Right cardiac atrium (tissue), 5 donors: ENCODE results near the gene DNM2. TPM values are rescaled to one million over a fixed set of nuclear protein-coding genes. Genes with fewer than 3 reads are reported as not detected.

ENCODE experiments used
- ATAC-seq, 2 donors: fragments of 200-7000 bp; cut with Tn5 transposase; one replicate each; pipeline versions ENCODE4 v1.8.0 to v1.9.1; 2020; ENCODE audit warnings: moderate library complexity in 2 of 2, mild to moderate bottlenecking in 1 of 2
- DNase-seq, 3 donors: peaks; one replicate each; pipeline ENCODE4 v3.0.0-alpha.2; 2020
- H3K27ac ChIP-seq: one replicate; pipeline ENCODE4 v1.5.1; 2013; ENCODE audit warnings: mild to moderate bottlenecking, low read length, control low read depth, moderate library complexity
- H3K27me3 ChIP-seq: one replicate; pipeline ENCODE4 v1.6.1; 2013; ENCODE audit not compliant: control insufficient read depth, insufficient read depth
- H3K4me1 ChIP-seq: one replicate; pipeline ENCODE4 v1.6.1; 2013; ENCODE audit warnings: low read length; ENCODE audit not compliant: control insufficient read depth, insufficient read depth
- H3K4me3 ChIP-seq: one replicate; pipeline ENCODE4 v1.5.1; 2013; ENCODE audit warnings: low read length, control low read depth
- H3K9me3 ChIP-seq: one replicate; pipeline ENCODE4 v1.6.1; 2013; ENCODE audit warnings: low read length; ENCODE audit not compliant: control insufficient read depth
- WGBS: extraction: QIAGEN DNeasy Blood & Tissue Kit; methylation state at CpG from one replicate; pipeline ENCODE4 v1.1.7; 2013; 5-methylcytosine and 5-hydroxymethylcytosine counted together
- intact Hi-C, 4 donors: fragments of 100-400 bp; cut with DNase I; formaldehyde crosslinking; loops; one replicate each; pipeline versions ENCODE4 v1.11.0 to v1.14.0; 2022 to 2023
- polyA plus RNA-seq: library from polyadenylated mRNA; stranded (reverse); fragments of 200-250 nt; gene quantifications from one replicate; pipeline ENCODE4 v1.2.3, GENCODE V29; 2013
- total RNA-seq, 4 donors: library from RNA; stranded (reverse); fragmentation: NEBNext Ultra II Directional; extraction: Animal tissue kit (Norgen Biotek cat#: 25700); gene quantifications; one replicate each; pipeline ENCODE4 v1.2.1, GENCODE V29; 2021
- donor health status: healthy with polysubstance abuse.
- donor health status: DM: no; HTN: yes; CAD: no.
- donor health status: DM: no; HTN: no; CAD: no.
- donor health status: DM: no; HTN: yes; CAD: no; lungs with severe emphysema.
- donor health status: DM: yes; HTN: yes; CAD: no.

DNM2 gene
- total and polyA plus RNA-seq, 5 donors: 129 to 202 (median 180) TPM

DNA sequence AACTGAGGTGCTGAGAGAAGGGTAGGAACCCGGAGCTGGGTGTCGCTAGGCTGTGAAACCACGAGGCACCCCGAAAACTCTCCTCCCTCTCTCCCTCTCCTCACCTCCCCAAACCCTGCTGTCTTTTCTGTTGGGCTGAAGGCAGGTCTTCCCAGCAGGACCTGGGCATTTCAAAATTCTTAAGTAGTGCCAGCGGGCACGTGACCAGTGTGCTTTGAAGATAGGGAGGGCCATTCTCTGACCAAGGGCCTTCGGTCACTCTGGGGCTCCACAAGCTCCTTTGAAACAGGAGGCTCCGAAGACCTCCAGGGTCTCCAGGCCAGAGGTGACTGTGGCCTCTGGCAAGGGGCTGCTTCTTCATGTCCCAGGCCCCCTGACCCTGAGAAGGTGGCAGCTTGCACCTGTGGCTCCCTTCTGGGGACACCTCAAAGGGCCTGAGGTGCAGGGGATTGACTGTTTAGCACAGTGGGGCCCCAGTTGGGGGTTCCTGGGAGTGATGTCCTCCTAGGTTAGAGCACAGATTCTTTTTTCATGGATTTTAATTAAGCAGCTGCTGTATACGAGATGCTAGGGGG lies 48.3 kb downstream of the DNM2 start:
- intact Hi-C loops: loop anchor here in 3 of 4 donors (5.0 kb wide), 1 partner anchor 49 kb away; the partner anchor contains the start of gene DNM2 (in 3 of the 3)
- DNase-seq: peak in 1 of 3 donors; percentile 50
- Histone ChIP-seq H3K4me3 (no peak overlapping the region), H3K4me1 (peaks cover 37% of the 10 kb centered on the region), H3K9me3 (no peaks in the 10 kb centered on the region), H3K27ac (peak overlapping the region; percentile 89), H3K27me3 (no peaks in the 10 kb centered on the region)
- 70% methylated on average over 9 of the region's 9 CpGs for WGBS
- no peak for ATAC-seq

DNA sequence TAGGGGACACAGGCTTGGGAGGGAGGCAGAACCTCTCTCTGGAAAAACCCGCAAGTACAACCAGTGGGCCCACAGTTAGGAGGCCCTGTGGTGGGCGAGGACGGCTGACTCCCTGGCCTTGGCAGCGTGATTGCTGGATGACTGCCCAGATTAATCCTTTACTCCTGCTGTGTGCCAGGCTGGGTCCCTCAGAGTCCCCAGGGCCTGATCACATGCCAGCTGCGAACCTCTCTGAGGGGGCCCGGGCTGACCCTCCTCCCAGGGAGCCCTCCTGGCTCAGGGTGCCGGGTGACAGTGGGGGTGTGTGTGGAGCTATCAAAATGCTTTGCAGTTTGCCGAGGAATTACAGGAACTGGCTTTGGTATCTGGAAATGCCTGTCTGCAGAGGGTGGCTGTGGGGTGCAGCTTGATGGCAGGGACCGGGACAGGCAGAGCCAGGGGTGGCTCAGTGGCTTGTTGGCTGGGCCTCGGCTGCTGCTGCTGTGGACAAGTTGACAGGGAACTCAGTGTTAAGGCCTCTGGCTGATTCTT lies 48.9 kb downstream of the DNM2 start:
- Histone ChIP-seq H3K4me1 (peaks cover 37% of the 10 kb centered on the region), H3K4me3 (no peak overlapping the region), H3K9me3 (no peaks in the 10 kb centered on the region), H3K27me3 (no peaks in the 10 kb centered on the region), H3K27ac (peak overlapping the region; percentile 89)
- intact Hi-C loops: loop anchor here in 3 of 4 donors (5.0 kb wide), 1 partner anchor 49 kb away; the partner anchor contains the start of gene DNM2 (in 3 of the 3)
- DNase-seq (peak; percentile 57 to 81 (median 78)), ATAC-seq (peak; percentile 17 to 38)
- 27% methylated on average over 10 of the region's 10 CpGs for WGBS

DNA sequence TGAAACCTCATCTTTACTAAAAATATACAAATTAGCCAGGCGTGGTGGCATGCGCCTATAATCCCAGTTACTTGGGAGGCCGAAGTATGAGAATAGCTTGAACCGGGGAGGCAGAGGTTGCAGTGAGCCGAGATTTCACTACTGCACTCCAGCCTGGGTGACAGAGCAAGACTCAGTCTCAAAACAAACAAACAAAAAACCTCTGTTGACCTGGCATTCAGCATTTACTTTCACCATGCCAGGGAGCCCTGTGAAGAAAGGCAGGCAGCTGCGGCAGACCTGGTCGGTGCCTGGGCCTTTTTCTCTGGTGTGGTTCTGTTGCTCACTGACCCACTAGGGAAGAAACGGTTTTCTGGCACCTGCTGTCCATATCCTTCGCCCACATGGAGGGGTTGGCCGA lies 49.8 kb downstream of the DNM2 start:
- H3K4me1 ChIP-seq: peaks cover 34% of the 10 kb centered on the region

DNA sequence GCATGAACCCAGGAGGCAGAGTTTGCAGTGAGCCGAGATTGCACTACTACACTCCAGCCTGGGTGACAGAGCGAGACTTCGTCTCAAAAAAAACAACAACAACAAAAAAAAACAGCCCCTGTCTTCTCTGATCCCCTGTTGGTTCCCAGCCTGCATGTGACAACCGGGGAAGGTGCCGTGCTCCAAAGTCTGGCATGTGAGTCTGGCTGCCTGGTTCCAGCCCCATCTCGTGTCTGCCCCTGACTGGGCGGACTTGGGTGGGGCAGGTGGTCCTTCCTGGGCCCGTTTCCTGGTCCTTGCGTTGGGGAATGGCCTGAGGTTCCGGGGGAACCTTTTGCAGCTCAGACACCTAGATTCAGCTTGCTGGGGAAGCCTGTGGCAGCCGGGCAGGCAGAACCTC lies 50.5 kb downstream of the DNM2 start:
- no peak for DNase-seq
- 63% methylated on average over 11 of the region's 11 CpGs for WGBS
- ATAC-seq: no peak
- intact Hi-C loops: loop anchor here in 3 of 4 donors (5.0 kb wide), 1 partner anchor 51 kb away; the partner anchor contains the start of gene DNM2 (in 3 of the 3)
- no peaks in the 10 kb centered on the region for H3K27me3 ChIP-seq
- no peak overlapping the region for H3K4me3 ChIP-seq
- H3K4me1 ChIP-seq: peaks cover 33% of the 10 kb centered on the region
- H3K27ac ChIP-seq: peak overlapping the region; percentile 90
- no peaks in the 10 kb centered on the region for H3K9me3 ChIP-seq

More for the DNA sequence above, 49.8 kb downstream of the DNM2 start:
- peak overlapping the region; percentile 90 for H3K27ac ChIP-seq
- H3K9me3 ChIP-seq: no peaks in the 10 kb centered on the region
- intact Hi-C loops: loop anchor here in 3 of 4 donors (5.0 kb wide), 1 partner anchor 50 kb away; the partner anchor contains the start of gene DNM2 (in 3 of the 3)
- 75% methylated on average over 10 of the region's 10 CpGs for WGBS
- H3K27me3 ChIP-seq: no peaks in the 10 kb centered on the region
- H3K4me3 ChIP-seq: no peak overlapping the region
- ATAC-seq: no peak
- no peak for DNase-seq

DNA sequence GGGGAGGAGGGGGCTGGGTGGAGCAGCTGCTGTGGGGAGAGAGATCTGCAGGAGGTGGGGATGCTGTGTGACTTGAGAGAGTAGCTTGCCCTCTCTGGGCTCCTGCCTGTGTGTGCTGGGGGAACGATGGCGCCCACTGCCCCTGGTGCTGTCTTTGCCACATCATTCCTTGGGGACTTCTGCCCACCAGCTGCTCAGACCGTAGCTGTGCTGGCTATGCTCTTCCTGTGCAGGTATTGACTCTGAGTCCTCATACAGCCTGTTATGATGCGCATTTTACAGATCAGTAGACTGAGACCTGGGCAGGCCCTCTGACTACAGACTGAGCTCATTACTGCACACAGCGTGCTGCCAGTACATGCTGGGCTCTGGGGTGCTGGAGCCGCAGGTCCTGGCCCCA lies 51.1 kb downstream of the DNM2 start:
- DNase-seq: no peak
- Histone ChIP-seq H3K9me3 (no peaks in the 10 kb centered on the region), H3K27me3 (no peaks in the 10 kb centered on the region), H3K4me3 (no peak overlapping the region), H3K4me1 (peaks cover 28% of the 10 kb centered on the region), H3K27ac (peak overlapping the region; percentile 90)
- WGBS: 77% methylated on average over 6 of the region's 6 CpGs
- peak in 1 of 2 donors; percentile 1 for ATAC-seq
- intact Hi-C loops: loop anchor here in 3 of 4 donors (5.0 kb wide), 1 partner anchor 52 kb away; the partner anchor contains the start of gene DNM2 (in 3 of the 3)

DNA sequence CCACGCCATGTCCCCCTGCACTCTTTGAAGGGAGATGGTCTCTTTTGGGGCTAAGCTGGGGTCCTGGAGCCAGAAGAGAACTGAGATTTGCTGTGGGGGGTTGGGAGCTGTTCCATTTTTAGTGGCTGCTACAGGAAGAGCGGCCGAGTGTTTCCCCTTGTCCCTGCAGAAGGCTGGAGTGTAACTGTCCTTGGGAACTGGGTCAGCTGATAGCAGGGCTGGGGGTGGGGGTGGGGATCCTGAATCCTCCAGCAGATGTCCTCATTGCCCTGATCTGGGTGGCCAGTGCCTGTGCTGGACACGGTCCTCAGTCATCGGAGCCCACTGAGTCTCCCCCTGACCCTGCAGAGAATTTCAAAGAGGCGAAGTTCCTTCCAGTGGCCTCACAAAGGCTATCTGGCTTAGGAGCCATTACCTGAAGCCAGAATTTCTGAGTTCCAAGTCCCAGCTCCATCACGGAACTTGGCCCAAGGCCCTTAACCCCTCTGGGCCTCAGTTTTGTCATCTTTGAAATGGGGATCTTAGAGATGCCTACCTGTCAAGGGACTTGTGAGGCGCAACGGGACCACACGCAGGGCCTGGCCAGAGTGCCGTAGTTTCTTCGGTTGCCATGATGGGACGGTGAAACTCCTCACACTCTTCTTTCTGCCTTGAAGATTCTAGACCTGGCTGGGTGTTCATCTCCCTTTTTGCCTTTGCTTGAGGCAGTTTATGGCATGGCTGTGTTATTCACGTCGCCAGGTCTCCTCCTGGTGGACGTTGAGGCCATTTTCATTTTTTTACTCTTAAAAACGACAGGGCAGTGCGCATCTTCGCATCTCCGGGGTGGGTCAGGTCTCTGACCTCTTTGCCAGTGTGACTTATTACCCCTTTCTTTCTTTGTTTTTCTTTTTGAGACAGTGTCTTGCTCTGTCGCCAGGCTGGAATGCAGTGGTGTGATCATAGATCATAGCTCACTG lies 51.9 kb downstream of the DNM2 start:
- H3K9me3 ChIP-seq: no peaks in the 10 kb centered on the region
- no peaks in the 10 kb centered on the region for H3K27me3 ChIP-seq
- H3K4me1 ChIP-seq: peaks cover 21% of the 10 kb centered on the region
- DNase-seq (peak; percentile 52 to 86 (median 84)), ATAC-seq (peak; percentile 75 to 82)
- 50% methylated on average over 21 of the region's 21 CpGs for WGBS
- H3K4me3 ChIP-seq: no peak overlapping the region
- intact Hi-C loops: loop anchor here (5.0 to 10.0 kb wide), 3 partner anchors 53 to 97 kb away; partner anchors contain the start of gene DNM2 (in 3 of the 4)
- peak overlapping the region; percentile 90 for H3K27ac ChIP-seq

DNA sequence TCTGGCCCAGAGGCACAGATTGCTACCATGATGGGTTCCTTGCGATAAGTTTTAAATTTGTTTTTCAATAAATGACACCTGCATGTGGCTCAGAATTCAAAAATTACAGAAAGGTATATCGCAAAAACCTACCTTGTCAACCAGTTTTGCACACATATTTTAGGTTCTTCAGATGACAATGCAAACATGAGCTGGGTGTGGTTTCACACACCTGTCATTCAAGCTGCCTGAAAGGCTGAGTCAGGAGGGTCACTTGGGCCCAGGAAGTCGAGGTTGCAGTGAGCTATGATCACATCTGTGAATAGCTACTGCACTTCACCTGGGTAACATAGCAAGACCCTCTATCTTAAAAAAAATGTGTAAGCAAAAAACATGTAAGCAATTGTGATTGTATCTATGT lies 56.1 kb downstream of the DNM2 start:
- Histone ChIP-seq H3K4me1 (peaks cover 4% of the 10 kb centered on the region), H3K27me3 (no peaks in the 10 kb centered on the region), H3K27ac (no peak overlapping the region), H3K9me3 (no peaks in the 10 kb centered on the region), H3K4me3 (no peak overlapping the region)
- no peak for DNase-seq
- intact Hi-C loops: loop anchor here in 2 of 4 donors (5.0 to 10.0 kb wide), 2 partner anchors 91 to 93 kb away; no protein-coding TSS in a partner anchor
- WGBS: 85% methylated on average over 3 of the region's 3 CpGs
- no peak for ATAC-seq

DNA sequence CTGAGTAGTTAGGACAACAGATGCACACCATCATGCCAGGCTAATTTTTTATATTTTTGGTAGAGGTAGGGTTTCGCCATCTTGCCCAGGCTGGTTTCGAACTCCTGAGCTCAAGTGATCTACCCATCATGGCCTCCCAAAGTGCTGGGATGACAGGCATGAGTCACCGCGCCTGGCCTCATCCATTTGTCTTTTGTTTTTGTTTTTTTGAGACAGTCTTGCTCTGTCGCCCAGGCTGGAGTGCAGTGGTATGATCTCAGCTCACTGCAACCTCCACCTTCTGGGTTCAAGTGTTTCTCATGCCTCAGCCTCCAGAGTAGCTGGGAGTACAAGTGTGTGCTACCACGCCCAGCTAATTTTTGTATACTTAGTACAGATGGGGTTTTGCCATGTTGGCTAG lies 57.0 kb downstream of the DNM2 start:
- ATAC-seq (no peak), DNase-seq (no peak)
- intact Hi-C loops: loop anchor here in 2 of 4 donors (5.0 to 10.0 kb wide), 2 partner anchors 90 to 92 kb away; no protein-coding TSS in a partner anchor
- 94% methylated on average over 6 of the region's 6 CpGs for WGBS
- Histone ChIP-seq H3K27ac (no peak overlapping the region), H3K4me1 (no peaks in the 10 kb centered on the region), H3K27me3 (no peaks in the 10 kb centered on the region), H3K9me3 (no peaks in the 10 kb centered on the region), H3K4me3 (no peak overlapping the region)

DNA sequence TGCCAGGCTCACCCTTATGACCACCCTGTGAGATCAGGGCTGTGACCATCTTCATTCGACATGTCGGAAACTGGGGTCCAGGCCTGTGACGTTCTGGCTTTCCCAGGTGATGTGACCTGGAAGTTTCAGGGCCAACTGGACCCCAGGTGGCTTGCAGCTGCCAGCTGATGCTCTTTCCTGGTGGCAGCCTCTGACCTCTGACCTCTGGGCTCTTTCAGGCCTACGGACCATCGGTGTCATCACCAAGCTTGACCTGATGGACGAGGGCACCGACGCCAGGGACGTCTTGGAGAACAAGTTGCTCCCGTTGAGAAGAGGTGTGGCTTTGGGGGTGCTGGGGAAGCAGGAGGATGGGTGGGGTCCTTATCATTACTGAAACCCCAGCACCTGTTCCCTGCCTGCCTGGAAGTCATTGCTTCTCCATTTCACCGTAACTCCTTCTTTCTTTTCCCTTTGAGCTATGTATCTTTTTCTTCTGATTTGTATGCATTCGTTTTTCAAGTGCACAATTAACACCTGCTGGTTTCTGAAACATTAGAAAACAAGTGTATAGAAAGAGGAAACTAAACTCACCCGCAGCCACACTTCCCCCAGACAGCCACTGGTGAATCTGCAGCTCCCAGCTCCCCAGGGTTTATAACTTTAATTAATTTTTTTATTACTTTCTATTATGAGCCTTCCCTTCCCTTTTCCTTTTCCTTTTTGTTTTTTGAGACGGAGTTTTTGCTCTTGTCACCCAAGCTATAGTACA lies 59.2 kb downstream of the DNM2 start:
- 70% methylated on average over 14 of the region's 14 CpGs for whole genome bisulfite sequencing
- no peak overlapping the region for H3K27ac ChIP-seq
- H3K4me1 ChIP-seq: peaks cover 3% of the 10 kb centered on the region
- DNase-seq: no peak
- no peaks in the 10 kb centered on the region for H3K9me3 ChIP-seq
- no peaks in the 10 kb centered on the region for H3K27me3 ChIP-seq
- ATAC-seq: no peak
- H3K4me3 ChIP-seq: no peak overlapping the region
- intact Hi-C loops: loop anchor here in 1 of 4 donors (10.0 kb wide), 1 partner anchor 88 kb away; no protein-coding TSS in a partner anchor

DNA sequence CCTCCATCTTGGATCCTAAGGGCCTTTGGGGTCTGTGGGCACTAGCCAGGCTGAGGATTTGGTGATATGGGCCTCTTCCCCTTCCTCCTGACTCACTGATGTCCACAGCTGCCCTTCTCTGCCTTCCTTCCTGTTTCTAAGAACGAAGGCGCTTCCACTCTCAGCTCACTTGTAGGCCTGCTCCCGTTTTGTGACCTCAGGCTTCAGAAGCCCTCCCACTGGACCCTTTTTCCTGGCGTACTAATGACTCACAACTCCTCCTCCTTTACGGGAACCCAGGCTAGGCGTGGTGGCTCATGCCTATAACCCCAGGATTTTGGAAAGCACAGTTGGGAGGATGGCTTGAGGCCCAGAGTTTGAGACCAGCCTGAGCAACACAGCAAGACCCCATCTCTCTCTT lies 62.5 kb downstream of the DNM2 start:
- Histone ChIP-seq H3K4me1 (peaks cover 3% of the 10 kb centered on the region), H3K27ac (peak overlapping the region; percentile 43), H3K9me3 (no peaks in the 10 kb centered on the region), H3K27me3 (no peaks in the 10 kb centered on the region), H3K4me3 (no peak overlapping the region)
- WGBS: 67% methylated on average over 6 of the region's 6 CpGs
- intact Hi-C loops: loop anchor here in 1 of 4 donors (10.0 kb wide), 1 partner anchor 84 kb away; no protein-coding TSS in a partner anchor
- ATAC-seq (peak; percentile 83 to 93), DNase-seq (peak in 2 of 3 donors; percentile 67 to 80)
